GM23338 (cell line): ENCODE results near the gene WWC1. TPM values are rescaled to one million over a fixed set of nuclear protein-coding genes. Genes with fewer than 3 reads are reported as not detected.

ENCODE experiments used
- ATAC-seq: fragments of 200-7000 bp; cut with Tn5 transposase; 3 replicates; pipeline ENCODE4 v1.9.1; 2020
- DNase-seq: peaks from one replicate; pipeline ENCODE4 v3.0.0-alpha.2; 2015; ENCODE audit warnings: low spot score
- H2AFZ ChIP-seq: fragments of 200-600 bp; sonication (generic); 2 replicates; pipeline ENCODE4 v1.8.0; 2016; ENCODE audit warnings: antibody characterized with exemption, mild to moderate bottlenecking, moderate library complexity
- H3F3A ChIP-seq: fragments of 200-600 bp; sonication (generic); replicated peaks from 2 replicates; pipeline ENCODE4 v1.8.0; 2017; ENCODE audit warnings: antibody characterized with exemption, mixed run types, low read depth
- H3K27ac ChIP-seq: fragments of 200-600 bp; sonication (generic); 2 replicates; pipeline ENCODE4 v1.6.1; 2016; ENCODE audit warnings: low read depth
- H3K27me3 ChIP-seq: fragments of 200-600 bp; sonication (generic); 2 replicates; pipeline ENCODE4 v1.8.0; 2016; ENCODE audit warnings: mild to moderate bottlenecking, mixed run types, moderate library complexity; ENCODE audit not compliant: insufficient read depth
- H3K36me3 ChIP-seq: fragments of 200-600 bp; sonication (generic); 2 replicates; pipeline ENCODE4 v1.8.0; 2016; ENCODE audit warnings: mild to moderate bottlenecking; ENCODE audit not compliant: insufficient read depth
- H3K4me1 ChIP-seq: fragments of 200-600 bp; sonication (generic); 2 replicates; pipeline ENCODE4 v1.8.0; 2016; ENCODE audit warnings: mild to moderate bottlenecking, moderate library complexity; ENCODE audit not compliant: insufficient read depth
- H3K4me2 ChIP-seq: fragments of 200-600 bp; sonication (generic); 2 replicates; pipeline ENCODE4 v1.7.1; 2017; ENCODE audit warnings: mixed run types
- H3K4me3 ChIP-seq: fragments of 200-600 bp; sonication (generic); 2 replicates; pipeline ENCODE4 v1.6.1; 2016; ENCODE audit warnings: mixed run types
- H3K79me2 ChIP-seq: fragments of 200-600 bp; sonication (generic); replicated peaks from 2 replicates; pipeline ENCODE4 v1.8.0; 2017; ENCODE audit warnings: mild to moderate bottlenecking; ENCODE audit not compliant: insufficient read depth
- H3K9me2 ChIP-seq: fragments of 200-600 bp; sonication (generic); 2 replicates; pipeline ENCODE4 v1.8.0; 2017; ENCODE audit not compliant: insufficient read depth
- H4K20me1 ChIP-seq: fragments of 200-600 bp; sonication (generic); replicated peaks from 2 replicates; pipeline ENCODE4 v1.8.0; 2017; ENCODE audit warnings: mild to moderate bottlenecking; ENCODE audit not compliant: insufficient read depth
- H3K27ac Mint-ChIP-seq: 2 replicates; pipeline ENCODE4 v1.8.0; 2020; ENCODE audit warnings: inconsistent platforms, mild to moderate bottlenecking, moderate library complexity, mixed read lengths
- H3K27me3 Mint-ChIP-seq: 3 replicates; pipeline ENCODE4 v1.8.0; 2022; ENCODE audit warnings: low read depth, mild to moderate bottlenecking, moderate library complexity, mixed read lengths, inconsistent platforms; ENCODE audit not compliant: insufficient read depth, poor library complexity
- H3K36me3 Mint-ChIP-seq: 3 replicates; pipeline ENCODE4 v1.8.0; 2021; ENCODE audit warnings: low read depth, mild to moderate bottlenecking, inconsistent platforms, moderate library complexity, mixed read lengths
- H3K4me1 Mint-ChIP-seq: 3 replicates; pipeline ENCODE4 v1.8.0; 2020; ENCODE audit warnings: mild to moderate bottlenecking, inconsistent platforms, mixed read lengths
- H3K4me3 Mint-ChIP-seq: 3 replicates; pipeline ENCODE4 v1.8.0; 2021; ENCODE audit warnings: moderate library complexity, mild to moderate bottlenecking, inconsistent platforms, mixed read lengths
- H3K9me3 Mint-ChIP-seq: 3 replicates; pipeline ENCODE4 v1.8.0; 2020; ENCODE audit warnings: moderate library complexity, mild to moderate bottlenecking, inconsistent platforms, mixed read lengths
- CREB1 ChIP-seq: fragments of 250-450 bp; sonication (Bioruptor Pico); IDR thresholded peaks from 2 replicates; pipeline ENCODE4 v1.5.0; 2020; ENCODE audit warnings: low read depth, mild to moderate bottlenecking, moderate library complexity
- CTCF ChIP-seq, 2 experiments: fragments of 200-600 bp in 1 of 2; sonication (generic) in 1 of 2; conservative IDR thresholded peaks; 2 replicates each; pipeline versions ENCODE4 v1.5.1 to v1.6.1; 2016 to 2017; ENCODE audit warnings: antibody characterized with exemption in 2 of 2, low read depth in 2 of 2, mild to moderate bottlenecking in 2 of 2, moderate library complexity in 1 of 2
- ETS1 ChIP-seq: IDR thresholded peaks from 2 replicates; pipeline ENCODE4 v1.6.1; 2016; ENCODE audit warnings: antibody characterized with exemption
- EZH2 ChIP-seq: fragments of 200-600 bp; sonication (generic); IDR thresholded peaks from one replicate; pipeline ENCODE4 v1.8.0; 2017; ENCODE audit warnings: antibody characterized with exemption, mild to moderate bottlenecking, low read depth; ENCODE audit not compliant: unreplicated experiment
- EZH2phosphoT487 ChIP-seq: fragments of 200-600 bp; sonication (generic); IDR thresholded peaks from one replicate; pipeline ENCODE4 v1.8.1; 2018; ENCODE audit warnings: antibody characterized with exemption; ENCODE audit not compliant: unreplicated experiment
- JUNB ChIP-seq: IDR thresholded peaks from one replicate; pipeline ENCODE4 v1.6.1; 2016; ENCODE audit warnings: antibody characterized with exemption; ENCODE audit not compliant: unreplicated experiment
- NANOG ChIP-seq: IDR thresholded peaks from 2 replicates; pipeline ENCODE4 v1.6.1; 2016; ENCODE audit warnings: antibody characterized with exemption, borderline replicate concordance
- POLR2AphosphoS5 ChIP-seq: IDR thresholded peaks from 2 replicates; pipeline ENCODE4 v1.6.1; 2016; ENCODE audit warnings: antibody characterized with exemption, low read depth
- REST ChIP-seq: IDR thresholded peaks from one replicate; pipeline ENCODE4 v1.6.1; 2018; ENCODE audit warnings: antibody characterized with exemption; ENCODE audit not compliant: unreplicated experiment
- STAT1 ChIP-seq: IDR thresholded peaks from one replicate; pipeline ENCODE4 v1.6.1; 2016; ENCODE audit warnings: antibody characterized with exemption; ENCODE audit not compliant: unreplicated experiment
- ZNF114 ChIP-seq: fragments of 250-450 bp; sonication (Bioruptor Pico); IDR thresholded peaks from 2 replicates; pipeline ENCODE4 v1.5.0; 2020; ENCODE audit warnings: mild to moderate bottlenecking, moderate library complexity
- ZNF331 ChIP-seq: fragments of 250-450 bp; sonication (Bioruptor Pico); IDR thresholded peaks from 2 replicates; pipeline ENCODE4 v1.5.0; 2020; ENCODE audit warnings: low read depth, mild to moderate bottlenecking, moderate library complexity
- ZNF462 ChIP-seq: fragments of 250-450 bp; sonication (Bioruptor Pico); IDR thresholded peaks from 2 replicates; pipeline ENCODE4 v1.5.0; 2020; ENCODE audit warnings: mild to moderate bottlenecking, moderate library complexity
- polyA plus RNA-seq: library from polyadenylated mRNA; unstranded; fragments of >200 nt; fragmentation: Nextera tagmentation; extraction: Ambion mirVana; gene quantifications from 2 replicates; pipeline ENCODE4 v1.2.1, GENCODE V29; 2016
- total RNA-seq: library from RNA; depleted of rRNA; stranded (reverse); fragments of >200 nt; shearing (Covaris generic); gene quantifications from 2 replicates; pipeline ENCODE4 v1.2.3, GENCODE V29; 2014

Gene WWC1
- total and polyA plus RNA-seq, 2 experiments from 2014 or later, result 25.4 to 27.8 TPM

GRCh38 chr5:168342151-168342825 is 50.8 kb downstream of the WWC1 start:
- Mint-ChIP-seq H3K4me1 (peaks cover 68% of the 10 kb centered on the region), H3K27me3 (peaks cover 21% of the 10 kb centered on the region), H3K36me3 (peaks cover 17% of the 10 kb centered on the region), H3K4me3 (no peak overlapping the region), H3K9me3 (no peaks in the 10 kb centered on the region), H3K27ac (no peak overlapping the region)
- Histone ChIP-seq H3K27ac (no peak overlapping the region), H3K4me3 (no peak overlapping the region), H3K4me1 (peaks cover 36% of the 10 kb centered on the region), H3K4me2 (no peak overlapping the region), H4K20me1 (peaks cover 24% of the 10 kb centered on the region), H3K27me3 (no peaks in the 10 kb centered on the region), H3F3A (peaks cover 6% of the 10 kb centered on the region; the same call in 1 of the 2 replicates), H3K9me2 (0 out of 2 replicates have a peak, but pooled peaks cover 3% of the 10 kb centered on the region), H3K36me3 (no peaks in the 10 kb centered on the region), H3K79me2 (peaks cover 56% of the 10 kb centered on the region), H2AFZ (no peak overlapping the region)
- ATAC-seq (no peak), DNase-seq (no peak)
- TF ChIP-seq STAT1 (no peak), ZNF462 (CRISPR knock-in tag) (no peak), ETS1 (no peak), JUNB (no peak), REST (no peak), ZNF331 (CRISPR knock-in tag) (no peak), EZH2 (no peak), CREB1 (CRISPR knock-in tag) (no peak), NANOG (no peak), ZNF114 (CRISPR knock-in tag) (no peak), EZH2phosphoT487 (no peak), CTCF (conservative IDR thresholded peaks at IDR 0.05; ENCODE audit: low read depth in 2 of 2) (no peak), POLR2AphosphoS5 (no peak)
